GM12872 (cell line): Measurements from ENCODE around the gene MNDA.
A peak's percentile ranks its signal among the peaks of the same experiment; 100 is the strongest.

Experiments
- TF ChIP-seq, protein P1 (sequence below): IDR thresholded peaks from 3 replicates; pipeline ENCODE4 v1.5.1; 2011; ENCODE audit warnings: low read depth, mild to moderate bottlenecking, low read length, moderate library complexity; ENCODE audit not compliant: insufficient read depth

The MNDA gene

DNA sequence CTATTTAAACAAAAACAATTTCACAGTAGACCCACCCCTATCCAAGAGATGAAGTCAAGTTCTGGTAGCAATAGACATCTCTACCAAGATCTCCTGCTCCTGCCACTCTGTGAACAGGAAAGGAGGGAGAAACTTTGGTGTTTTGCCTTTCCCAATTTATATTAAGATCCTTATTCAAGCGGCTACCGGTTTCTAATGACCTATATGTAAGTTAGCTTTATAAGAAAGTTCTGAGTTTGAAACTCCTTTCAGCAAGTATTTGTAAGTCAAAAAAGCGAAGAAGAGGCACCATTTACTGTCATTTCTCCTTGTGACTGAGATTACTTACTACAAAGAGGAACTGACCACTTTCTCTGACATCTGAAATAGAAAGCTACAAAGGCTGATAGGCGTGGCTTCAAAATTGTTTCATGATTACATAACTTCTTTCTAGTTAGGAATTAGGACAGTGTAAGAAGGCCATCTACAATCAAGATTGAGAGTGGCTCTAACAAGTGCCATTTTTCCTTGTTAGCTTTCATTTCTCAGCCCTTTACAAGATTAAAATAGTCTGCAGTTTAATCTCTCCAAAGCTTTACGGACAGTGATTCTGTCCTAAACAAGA lies at the start of gene MNDA:
Gene MNDA (plus strand): TSS at position 448 of the 604 bp plus-strand sequence. CDS start 10,803 bp downstream, outside the sequence.
- TF ChIP-seq, protein P1, sequence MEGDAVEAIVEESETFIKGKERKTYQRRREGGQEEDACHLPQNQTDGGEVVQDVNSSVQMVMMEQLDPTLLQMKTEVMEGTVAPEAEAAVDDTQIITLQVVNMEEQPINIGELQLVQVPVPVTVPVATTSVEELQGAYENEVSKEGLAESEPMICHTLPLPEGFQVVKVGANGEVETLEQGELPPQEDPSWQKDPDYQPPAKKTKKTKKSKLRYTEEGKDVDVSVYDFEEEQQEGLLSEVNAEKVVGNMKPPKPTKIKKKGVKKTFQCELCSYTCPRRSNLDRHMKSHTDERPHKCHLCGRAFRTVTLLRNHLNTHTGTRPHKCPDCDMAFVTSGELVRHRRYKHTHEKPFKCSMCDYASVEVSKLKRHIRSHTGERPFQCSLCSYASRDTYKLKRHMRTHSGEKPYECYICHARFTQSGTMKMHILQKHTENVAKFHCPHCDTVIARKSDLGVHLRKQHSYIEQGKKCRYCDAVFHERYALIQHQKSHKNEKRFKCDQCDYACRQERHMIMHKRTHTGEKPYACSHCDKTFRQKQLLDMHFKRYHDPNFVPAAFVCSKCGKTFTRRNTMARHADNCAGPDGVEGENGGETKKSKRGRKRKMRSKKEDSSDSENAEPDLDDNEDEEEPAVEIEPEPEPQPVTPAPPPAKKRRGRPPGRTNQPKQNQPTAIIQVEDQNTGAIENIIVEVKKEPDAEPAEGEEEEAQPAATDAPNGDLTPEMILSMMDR: no peak

DNA sequence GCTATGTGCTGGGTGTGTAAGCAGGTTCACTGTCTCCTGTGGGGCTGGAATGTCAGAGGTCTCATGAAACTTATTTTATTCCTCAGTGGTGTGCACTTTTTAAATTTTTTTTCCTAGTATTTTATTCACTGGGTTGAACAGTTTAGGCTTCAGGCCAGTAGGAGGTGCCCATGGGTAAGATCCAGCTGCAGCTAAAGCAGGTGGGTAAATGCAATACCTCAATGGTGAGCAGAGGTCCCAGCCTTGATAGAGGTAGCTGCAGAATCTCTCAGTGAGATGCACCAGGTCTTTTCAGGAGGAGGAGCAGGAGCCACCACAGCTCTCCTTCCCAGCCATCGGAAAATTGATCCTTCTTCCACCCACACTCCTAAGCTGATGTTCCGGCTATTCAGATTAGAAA lies 37.5 kb upstream of the MNDA start:
- TF ChIP-seq, protein P1: peak; percentile 63

DNA sequence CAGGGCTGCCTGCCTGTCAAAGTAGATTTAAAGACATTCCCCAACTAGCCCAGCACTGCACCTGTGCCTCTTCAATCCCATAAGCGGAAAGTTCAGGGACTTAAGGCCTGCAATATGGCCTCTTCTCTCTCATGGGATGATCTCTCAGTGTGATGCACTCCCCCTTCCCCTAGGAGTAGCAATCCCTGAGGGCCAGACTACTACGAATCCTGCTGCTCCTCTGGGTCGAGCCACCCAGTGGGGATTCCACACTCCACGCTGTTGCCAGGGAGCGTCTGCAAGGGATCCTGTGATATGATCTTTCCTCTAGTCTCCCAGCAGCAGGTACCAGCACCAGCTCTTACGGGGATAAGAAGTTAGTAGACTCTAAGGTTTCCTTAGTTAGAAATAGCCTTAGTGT lies 36.9 kb upstream of the MNDA start:
- TF ChIP-seq, protein P1: no peak

DNA sequence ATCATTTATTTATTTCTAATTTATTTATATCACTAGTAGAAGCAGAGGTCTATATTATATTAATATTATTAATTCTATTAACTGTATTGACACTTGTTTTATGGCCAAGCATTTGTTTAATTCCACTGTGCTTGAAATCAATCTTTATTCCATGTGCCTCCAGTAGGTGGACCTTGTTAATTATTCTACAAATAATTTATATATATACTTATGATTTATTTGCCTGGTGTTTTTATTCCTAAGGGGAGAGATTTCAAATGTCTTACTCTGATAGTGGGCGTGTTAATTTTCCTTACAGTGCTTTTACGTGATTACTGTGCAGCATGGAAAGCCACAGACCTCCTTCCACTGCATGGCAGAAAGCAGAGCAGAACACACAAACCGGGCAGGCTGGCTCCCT lies 32.6 kb upstream of the MNDA start:
- TF ChIP-seq, protein P1: no peak; the same call in 2 of the 3 replicates

DNA sequence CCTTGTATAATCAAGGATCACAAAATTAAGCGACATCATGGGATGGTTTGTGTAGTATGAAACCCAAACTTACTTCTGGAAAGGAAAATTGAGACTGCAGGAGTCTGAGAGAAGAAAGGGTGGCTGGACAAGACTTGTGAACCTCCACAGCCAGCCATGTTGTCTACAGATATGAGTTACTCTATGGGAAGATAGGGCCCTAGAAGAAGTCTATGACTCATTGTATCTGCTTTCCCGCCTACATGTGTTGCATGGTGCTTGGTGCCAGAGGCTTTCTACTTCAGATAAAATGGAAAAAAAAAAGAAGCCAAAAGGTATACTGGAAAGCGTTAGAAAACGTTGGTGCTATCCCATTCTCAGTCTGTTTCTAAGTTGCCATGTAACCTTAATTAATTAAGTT lies 31.5 kb upstream of the MNDA start:
- TF ChIP-seq, protein P1: no peak

DNA sequence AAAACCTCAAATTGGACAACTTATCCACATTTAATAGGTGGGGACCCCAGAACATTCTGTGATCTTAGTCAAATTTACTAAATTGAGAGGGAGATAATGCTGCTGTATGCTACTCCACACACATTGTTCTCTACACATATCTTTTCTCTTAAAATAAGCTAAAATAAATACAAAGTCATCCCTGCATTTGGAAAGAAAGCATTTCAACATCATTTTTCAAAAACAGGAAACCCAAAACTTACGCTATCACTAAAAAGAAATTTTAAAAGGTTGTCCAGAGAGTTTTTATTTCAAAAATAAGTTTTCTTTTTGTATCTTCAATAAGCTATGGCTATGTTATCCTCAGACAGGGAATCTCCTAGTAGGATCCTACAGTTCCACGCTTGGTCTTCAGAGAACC lies 30.6 kb upstream of the MNDA start:
- TF ChIP-seq, protein P1: no peak

DNA sequence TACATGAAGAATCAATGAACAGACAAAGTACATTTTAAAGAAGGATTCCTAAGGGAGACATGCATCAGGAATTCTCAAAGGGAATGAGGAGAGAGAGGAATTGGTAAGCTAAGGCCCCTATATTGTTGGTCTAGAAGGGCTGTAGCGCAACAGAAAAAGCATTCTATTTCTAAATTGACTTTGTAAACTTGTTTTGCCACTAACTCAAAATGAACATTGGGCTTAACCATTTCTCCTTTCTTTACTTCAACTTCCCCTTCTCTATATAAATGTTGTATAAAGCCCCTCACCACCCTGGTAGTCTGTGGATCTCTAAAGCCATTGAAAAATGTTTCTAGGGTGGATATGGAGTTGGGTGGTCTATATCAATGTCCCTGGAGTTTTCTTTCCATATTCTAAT lies 29.8 kb upstream of the MNDA start:
- TF ChIP-seq, protein P1: no peak
